Smooth muscle cell (in vitro differentiated cells): Measurements from ENCODE around the gene PCNP. TPM values are rescaled to one million over a fixed set of nuclear protein-coding genes. Genes with fewer than 3 reads are reported as not detected.
A peak's percentile ranks its signal among the peaks of the same experiment; 100 is the strongest.

Experiments used
- DNase-seq: peaks from one replicate; lab custom pipeline; 2025; ENCODE audit not compliant: unreplicated experiment; lab: John Stamatoyannopoulos, UW
- H2AFZ ChIP-seq: fragments of 200-600 bp; sonication (generic); 2 replicates; pipeline ENCODE4 v1.6.0; 2016; ENCODE audit warnings: antibody characterized with exemption, low read depth, mild to moderate bottlenecking
- H3F3A ChIP-seq: fragments of 200-600 bp; sonication (generic); 2 replicates; pipeline ENCODE4 v1.6.0; 2017; ENCODE audit warnings: antibody characterized with exemption, low read depth
- H3K27ac ChIP-seq: fragments of 200-600 bp; sonication (generic); 2 replicates; pipeline ENCODE4 v1.5.1; 2016; ENCODE audit warnings: low read depth, mild to moderate bottlenecking
- H3K27me3 ChIP-seq: fragments of 200-600 bp; sonication (generic); 2 replicates; pipeline ENCODE4 v1.6.1; 2016; ENCODE audit warnings: low read depth, mild to moderate bottlenecking
- H3K36me3 ChIP-seq: fragments of 200-600 bp; sonication (generic); 2 replicates; pipeline ENCODE4 v1.5.1; 2016; ENCODE audit warnings: low read depth
- H3K4me1 ChIP-seq: fragments of 200-600 bp; sonication (generic); 2 replicates; pipeline ENCODE4 v1.5.1; 2016; ENCODE audit warnings: low read depth
- H3K4me2 ChIP-seq: fragments of 200-600 bp; sonication (generic); 2 replicates; pipeline ENCODE4 v1.6.0; 2016; ENCODE audit warnings: mild to moderate bottlenecking
- H3K4me3 ChIP-seq: fragments of 200-600 bp; sonication (generic); 2 replicates; pipeline ENCODE4 v1.5.1; 2016; ENCODE audit warnings: mild to moderate bottlenecking
- H3K79me2 ChIP-seq: fragments of 200-600 bp; sonication (generic); 2 replicates; pipeline ENCODE4 v1.6.0; 2016; ENCODE audit warnings: low read depth, mild to moderate bottlenecking
- H3K9ac ChIP-seq: fragments of 200-600 bp; sonication (generic); 2 replicates; pipeline ENCODE4 v1.6.0; 2016; ENCODE audit warnings: low read depth
- H3K9me3 ChIP-seq: fragments of 200-600 bp; sonication (generic); replicated peaks from 2 replicates; pipeline ENCODE4 v1.5.1; 2016; ENCODE audit warnings: low read depth
- H4K20me1 ChIP-seq: fragments of 200-600 bp; sonication (generic); 2 replicates; pipeline ENCODE4 v1.6.0; 2016; ENCODE audit warnings: low read depth
- WGBS: methylation state at CpG from one replicate; pipeline ENCODE4 v1.1.7; 2016; ENCODE audit warnings: low lambda C conversion rate; 5-methylcytosine and 5-hydroxymethylcytosine counted together
- polyA plus RNA-seq: library from polyadenylated mRNA; unstranded; fragments of >200 nt; fragmentation: Nextera tagmentation; extraction: Ambion mirVana; gene quantifications from 2 replicates; pipeline ENCODE4 v1.2.1, GENCODE V29; 2016
- total RNA-seq: library from RNA; depleted of rRNA; stranded (reverse); fragments of >200 nt; gene quantifications from 2 replicates; pipeline ENCODE4 v1.2.3, GENCODE V29; 2014
- TF ChIP-seq, protein P1 (sequence below): fragments of 200-600 bp; sonication (generic); IDR thresholded peaks from 2 replicates; pipeline ENCODE4 v1.5.1; 2017; ENCODE audit warnings: borderline replicate concordance, mild to moderate bottlenecking, antibody characterized with exemption; ENCODE audit not compliant: insufficient read depth, poor library complexity, severe bottlenecking

The PCNP gene
- total and polyA plus RNA-seq, 2 experiments from 2014 or later, result 105 to 137 TPM

DNA sequence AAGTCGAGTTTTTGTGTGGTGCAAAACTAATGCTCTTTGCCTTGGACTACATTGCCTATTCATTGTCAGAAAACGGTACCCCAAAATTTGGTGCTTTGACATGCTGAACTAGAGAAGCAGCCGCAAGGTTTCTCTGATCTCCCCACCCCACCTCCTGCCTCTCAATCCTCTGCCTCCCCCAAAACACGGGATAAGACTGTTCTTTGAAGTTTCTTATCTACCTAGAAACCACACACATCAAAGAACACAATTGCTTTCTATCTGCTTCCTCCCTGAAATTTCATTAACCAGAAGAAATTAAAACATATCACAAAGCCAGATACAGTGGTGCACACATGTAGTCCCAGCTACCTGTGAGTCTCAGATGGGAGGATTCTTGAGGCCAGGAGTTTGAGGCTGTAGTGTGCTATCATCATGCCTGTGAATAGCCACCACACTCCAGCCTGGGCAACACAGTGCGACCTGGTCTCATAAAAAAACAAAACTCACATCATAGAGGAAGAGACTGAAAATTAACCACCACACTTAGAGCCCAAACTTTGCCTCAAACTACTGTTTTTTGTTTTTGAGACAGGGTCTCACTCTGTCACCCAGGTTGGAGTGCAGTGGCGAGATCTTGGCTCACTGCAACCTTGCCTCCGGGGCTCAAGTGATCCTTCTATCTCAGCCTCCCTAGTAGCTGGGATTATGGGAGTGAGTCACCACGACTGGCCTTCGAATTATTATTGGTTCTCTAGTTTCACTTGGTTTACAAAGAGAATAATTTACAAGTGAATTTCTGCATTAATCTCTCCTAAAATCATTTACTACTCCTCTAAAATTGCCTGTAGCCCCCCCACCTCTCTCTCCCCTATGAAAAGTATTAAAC, 2.7 kb upstream of the PCNP start:
- Histone ChIP-seq H3K4me3 (no peak overlapping the region), H3K9ac (no peak overlapping the region), H3K4me1 (peaks cover 19% of the 10 kb centered on the region), H3K4me2 (no peak overlapping the region), H2AFZ (no peak overlapping the region), H3F3A (peaks cover 20% of the 10 kb centered on the region), H3K36me3 (no peaks in the 10 kb centered on the region), H3K79me2 (peaks cover 22% of the 10 kb centered on the region), H3K27me3 (no peaks in the 10 kb centered on the region), H3K9me3 (no peaks in the 10 kb centered on the region), H3K27ac (no peak overlapping the region), H4K20me1 (peaks cover 23% of the 10 kb centered on the region)
- WGBS, result 64% methylated on average over 9 of the region's 9 CpGs
- DNase-seq, result no peak
- TF ChIP-seq, protein P1, sequence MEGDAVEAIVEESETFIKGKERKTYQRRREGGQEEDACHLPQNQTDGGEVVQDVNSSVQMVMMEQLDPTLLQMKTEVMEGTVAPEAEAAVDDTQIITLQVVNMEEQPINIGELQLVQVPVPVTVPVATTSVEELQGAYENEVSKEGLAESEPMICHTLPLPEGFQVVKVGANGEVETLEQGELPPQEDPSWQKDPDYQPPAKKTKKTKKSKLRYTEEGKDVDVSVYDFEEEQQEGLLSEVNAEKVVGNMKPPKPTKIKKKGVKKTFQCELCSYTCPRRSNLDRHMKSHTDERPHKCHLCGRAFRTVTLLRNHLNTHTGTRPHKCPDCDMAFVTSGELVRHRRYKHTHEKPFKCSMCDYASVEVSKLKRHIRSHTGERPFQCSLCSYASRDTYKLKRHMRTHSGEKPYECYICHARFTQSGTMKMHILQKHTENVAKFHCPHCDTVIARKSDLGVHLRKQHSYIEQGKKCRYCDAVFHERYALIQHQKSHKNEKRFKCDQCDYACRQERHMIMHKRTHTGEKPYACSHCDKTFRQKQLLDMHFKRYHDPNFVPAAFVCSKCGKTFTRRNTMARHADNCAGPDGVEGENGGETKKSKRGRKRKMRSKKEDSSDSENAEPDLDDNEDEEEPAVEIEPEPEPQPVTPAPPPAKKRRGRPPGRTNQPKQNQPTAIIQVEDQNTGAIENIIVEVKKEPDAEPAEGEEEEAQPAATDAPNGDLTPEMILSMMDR, result no peak

DNA sequence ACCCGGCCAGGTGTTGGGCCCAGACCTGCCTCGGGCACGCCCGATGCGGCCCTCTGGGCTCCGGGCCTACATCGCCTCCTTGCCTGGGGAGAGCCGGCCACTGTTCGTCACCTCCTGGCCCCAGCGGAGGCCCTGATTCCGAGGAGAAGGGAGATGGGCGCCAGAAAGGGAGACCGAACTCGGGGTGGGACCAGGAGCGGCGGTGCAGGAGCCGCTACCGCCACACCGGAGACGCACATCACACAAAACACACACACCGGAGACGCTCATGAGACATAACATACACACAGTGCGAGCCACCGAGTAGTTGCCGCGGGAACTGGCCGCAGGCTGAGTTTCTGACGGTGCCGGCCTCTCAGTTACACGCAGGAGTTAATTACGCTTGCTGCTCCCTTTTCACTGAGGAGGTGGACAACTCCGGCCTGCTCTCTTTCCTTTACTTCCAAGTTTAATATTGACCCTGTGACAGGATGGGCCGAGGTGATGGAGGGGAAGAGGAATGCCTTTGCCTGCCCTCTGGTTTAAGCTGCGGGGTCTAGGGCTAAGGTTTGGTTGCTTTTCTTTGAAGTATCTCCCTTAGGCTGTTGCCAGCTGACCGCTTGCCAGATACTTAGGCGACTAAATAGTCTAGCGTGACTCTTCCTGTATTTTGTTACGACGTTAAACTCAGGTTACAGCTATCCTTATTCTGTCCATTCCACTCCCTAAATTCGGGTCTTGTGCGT, 570 bp downstream of the PCNP start:
- under 1% methylated on average over 40 of the region's 41 CpGs for WGBS
- peak; percentile 74 for DNase-seq
- peaks cover 54% of the 10 kb centered on the region for H3K79me2 ChIP-seq

DNA sequence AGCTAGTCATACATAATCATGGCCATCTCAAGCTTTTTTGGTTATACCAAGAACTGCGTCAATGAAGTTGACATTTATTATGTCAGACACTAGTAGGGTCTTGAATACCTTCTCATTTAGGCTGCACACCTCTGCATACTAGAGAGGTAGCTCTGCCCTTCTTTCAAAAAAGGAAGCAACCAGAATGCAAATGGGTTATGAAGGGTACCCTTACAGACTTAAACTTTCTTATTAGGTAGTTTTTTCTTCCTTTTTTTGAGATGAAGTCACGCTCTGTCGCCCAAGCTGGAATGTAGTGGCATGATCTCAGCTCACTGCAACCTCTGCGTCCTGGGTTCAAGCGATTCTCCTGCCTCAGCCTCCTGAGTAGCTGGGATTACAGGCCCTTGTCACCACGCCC, 3.3 kb downstream of the PCNP start:
- Histone ChIP-seq H3K79me2 (peaks cover 81% of the 10 kb centered on the region), H3F3A (peaks cover 15% of the 10 kb centered on the region), H3K4me2 (no peak overlapping the region), H4K20me1 (peaks cover 70% of the 10 kb centered on the region), H3K36me3 (peaks cover 4% of the 10 kb centered on the region), H3K27me3 (no peaks in the 10 kb centered on the region), H3K9me3 (no peaks in the 10 kb centered on the region), H3K4me3 (no peak overlapping the region), H3K4me1 (peaks cover 14% of the 10 kb centered on the region), H3K9ac (no peak overlapping the region), H3K27ac (no peak overlapping the region), H2AFZ (no peak overlapping the region)
- 98% methylated on average over 6 of the region's 6 CpGs for WGBS
- TF ChIP-seq, protein P1, result no peak
- DNase-seq, result no peak

More for the DNA sequence above, 570 bp downstream of the PCNP start:
- H3K9ac ChIP-seq, result peak overlapping the region; percentile 100
- no peaks in the 10 kb centered on the region for H3K36me3 ChIP-seq
- H3K4me1 ChIP-seq, result peaks cover 14% of the 10 kb centered on the region
- peak overlapping the region; percentile 99 for H3K27ac ChIP-seq
- H3K4me3 ChIP-seq, result peak overlapping the region; percentile 71
- no peaks in the 10 kb centered on the region for H3K27me3 ChIP-seq
- H3F3A ChIP-seq, result peaks cover 15% of the 10 kb centered on the region
- H2AFZ ChIP-seq, result peak overlapping the region; percentile 62
- no peaks in the 10 kb centered on the region for H3K9me3 ChIP-seq
- peaks cover 43% of the 10 kb centered on the region for H4K20me1 ChIP-seq
- peak overlapping the region; percentile 93 for H3K4me2 ChIP-seq
- TF ChIP-seq, protein P1, result no peak
